Measurements from ENCODE around the gene MBD4. TPM values are rescaled to one million over a fixed set of nuclear protein-coding genes. Genes with fewer than 3 reads are reported as not detected.
"Not testable (repeated sequence)": the region's sequence is repeated elsewhere in the genome, so short reads cannot be mapped to it uniquely, and the experiment has no call there.

Gene MBD4
- total RNA-seq, 6 experiments from 2014 or later = 18.7 to 25.7 (median 21.8) TPM

DNA sequence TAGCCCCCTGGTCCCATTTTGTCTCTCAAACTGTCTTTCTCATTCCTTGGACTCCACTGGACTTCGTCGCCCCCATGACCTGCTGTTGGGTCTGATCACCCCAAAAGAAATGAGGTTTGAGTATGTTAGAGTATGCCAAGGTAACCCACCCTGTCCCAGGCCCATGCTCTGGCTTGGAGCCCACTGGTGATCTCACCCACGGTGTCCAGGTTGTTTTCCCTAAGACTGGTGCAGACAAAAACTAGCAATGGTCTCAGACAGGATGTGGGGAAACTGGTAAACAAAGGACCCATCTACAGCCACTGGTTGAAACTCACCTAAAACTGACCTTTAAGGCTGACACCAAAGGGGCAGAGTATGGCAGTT is 50.2 kb downstream of the MBD4 start:
- DNase-seq = no peak
- Mint-ChIP-seq H3K27ac (peak overlapping the region; percentile 98), H3K9me3 (no peaks in the 10 kb centered on the region), H3K4me3 (peak overlapping the region; percentile 78), H3K27me3 (ENCODE audit: insufficient read depth) (peaks cover 3% of the 10 kb centered on the region), H3K4me1 (ENCODE audit: low read depth) (peaks cover 65% of the 10 kb centered on the region), H3K36me3 (ENCODE audit: low read depth) (peaks cover 25% of the 10 kb centered on the region; the same call in 1 of the 2 replicates)
- TF ChIP-seq, protein P1, sequence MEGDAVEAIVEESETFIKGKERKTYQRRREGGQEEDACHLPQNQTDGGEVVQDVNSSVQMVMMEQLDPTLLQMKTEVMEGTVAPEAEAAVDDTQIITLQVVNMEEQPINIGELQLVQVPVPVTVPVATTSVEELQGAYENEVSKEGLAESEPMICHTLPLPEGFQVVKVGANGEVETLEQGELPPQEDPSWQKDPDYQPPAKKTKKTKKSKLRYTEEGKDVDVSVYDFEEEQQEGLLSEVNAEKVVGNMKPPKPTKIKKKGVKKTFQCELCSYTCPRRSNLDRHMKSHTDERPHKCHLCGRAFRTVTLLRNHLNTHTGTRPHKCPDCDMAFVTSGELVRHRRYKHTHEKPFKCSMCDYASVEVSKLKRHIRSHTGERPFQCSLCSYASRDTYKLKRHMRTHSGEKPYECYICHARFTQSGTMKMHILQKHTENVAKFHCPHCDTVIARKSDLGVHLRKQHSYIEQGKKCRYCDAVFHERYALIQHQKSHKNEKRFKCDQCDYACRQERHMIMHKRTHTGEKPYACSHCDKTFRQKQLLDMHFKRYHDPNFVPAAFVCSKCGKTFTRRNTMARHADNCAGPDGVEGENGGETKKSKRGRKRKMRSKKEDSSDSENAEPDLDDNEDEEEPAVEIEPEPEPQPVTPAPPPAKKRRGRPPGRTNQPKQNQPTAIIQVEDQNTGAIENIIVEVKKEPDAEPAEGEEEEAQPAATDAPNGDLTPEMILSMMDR (IDR thresholded peaks at IDR 0.05) = no peak

DNA sequence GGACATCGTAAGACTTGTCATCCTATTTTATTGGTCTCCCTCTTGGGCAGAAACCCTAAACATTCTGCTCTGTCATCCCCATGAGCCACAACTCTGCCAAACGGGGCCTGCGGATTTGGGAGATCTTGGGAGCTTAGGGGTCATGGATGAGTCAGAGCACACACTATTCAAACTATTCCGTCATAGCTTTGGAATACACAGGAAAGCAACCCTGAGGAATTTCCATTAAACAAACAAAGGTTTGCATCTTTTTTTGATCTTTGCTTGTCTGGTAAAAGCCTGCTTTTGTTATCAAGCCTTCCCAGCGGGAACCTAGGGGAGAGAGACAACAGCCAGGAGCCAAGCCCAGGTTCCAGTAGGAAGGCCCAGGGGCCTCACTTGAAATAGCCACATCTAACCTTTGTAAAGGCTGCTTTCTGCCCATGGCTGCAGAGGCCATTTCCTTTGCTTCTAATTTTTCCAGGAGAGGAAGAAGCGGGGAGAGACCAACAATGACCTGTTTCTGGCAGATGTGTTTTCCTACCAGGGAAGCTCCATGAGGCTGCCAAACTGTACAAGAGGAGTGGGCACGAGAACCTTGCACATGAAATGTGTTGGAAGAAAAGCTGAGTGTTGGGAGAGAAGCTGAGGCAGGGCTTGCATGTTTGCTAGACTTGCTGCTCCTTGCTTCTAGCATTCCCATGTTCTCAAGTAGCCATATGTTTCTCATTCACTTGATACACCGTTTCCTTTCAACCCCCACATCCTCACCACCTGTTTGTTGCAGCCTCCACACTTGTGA is 50.8 kb downstream of the MBD4 start:
- H3K27me3 Mint-ChIP-seq (ENCODE audit: insufficient read depth); H3K9me3 Mint-ChIP-seq: not testable (repeated sequence)
- peaks cover 60% of the 10 kb centered on the region for H3K4me1 Mint-ChIP-seq (ENCODE audit: low read depth)
- H3K27ac Mint-ChIP-seq = peak overlapping the region; percentile 98
- DNase-seq = peak; percentile 85
- peak overlapping the region; percentile 78 for H3K4me3 Mint-ChIP-seq
- H3K36me3 Mint-ChIP-seq (ENCODE audit: low read depth) = peaks cover 25% of the 10 kb centered on the region; the same call in 1 of the 2 replicates

DNA sequence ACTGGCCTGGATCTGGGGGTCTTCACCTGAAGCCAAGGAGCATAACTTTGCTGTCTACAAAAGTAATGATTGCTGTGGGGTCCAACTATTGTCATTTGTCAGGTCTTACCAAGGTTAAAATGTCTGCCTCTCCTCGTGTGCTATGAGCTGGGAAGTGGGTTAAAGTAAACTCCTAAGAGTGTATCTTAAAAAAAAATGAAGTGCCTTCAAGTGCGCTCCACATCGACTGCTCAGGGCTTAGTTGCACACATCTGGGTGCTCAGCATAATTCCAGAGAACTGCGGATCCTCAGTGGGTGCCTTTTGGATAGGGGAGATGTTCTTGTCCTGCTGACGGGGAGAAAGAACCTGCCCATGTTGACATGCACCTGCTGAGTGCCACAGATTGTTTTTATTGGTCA is 52.3 kb downstream of the MBD4 start:
- DNase-seq = no peak
- TF ChIP-seq, protein P1 (IDR thresholded peaks at IDR 0.05) = no peak
- no peaks in the 10 kb centered on the region for H3K9me3 Mint-ChIP-seq
- no peak overlapping the region for H3K4me3 Mint-ChIP-seq
- peaks cover 25% of the 10 kb centered on the region; the same call in 1 of the 2 replicates for H3K36me3 Mint-ChIP-seq (ENCODE audit: low read depth)
- peak overlapping the region; percentile 98 for H3K27ac Mint-ChIP-seq
- peaks cover 4% of the 10 kb centered on the region for H3K27me3 Mint-ChIP-seq (ENCODE audit: insufficient read depth)
- H3K4me1 Mint-ChIP-seq (ENCODE audit: low read depth) = peaks cover 50% of the 10 kb centered on the region

DNA sequence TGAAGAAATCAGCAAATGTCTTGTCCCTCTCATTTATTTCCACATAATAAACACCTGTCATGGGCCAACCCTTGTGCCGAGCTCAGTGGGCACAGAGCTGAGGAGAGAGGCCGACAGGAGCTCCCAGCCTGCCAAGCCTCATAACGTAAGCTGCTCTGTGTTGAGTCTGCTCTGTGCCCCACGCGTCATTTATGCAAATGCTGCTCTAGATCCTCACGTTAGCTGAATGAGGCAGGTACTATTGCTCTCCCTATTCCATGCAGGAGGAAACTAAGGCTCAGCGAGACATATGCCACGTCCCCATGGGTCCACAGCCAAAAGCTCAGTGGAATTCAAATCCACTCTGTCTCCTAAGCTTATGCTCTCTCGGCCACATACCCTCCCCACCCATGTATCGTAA is 52.8 kb downstream of the MBD4 start:
- H3K4me3 Mint-ChIP-seq = no peak overlapping the region
- H3K9me3 Mint-ChIP-seq = no peaks in the 10 kb centered on the region
- peaks cover 51% of the 10 kb centered on the region for H3K4me1 Mint-ChIP-seq (ENCODE audit: low read depth)
- peaks cover 4% of the 10 kb centered on the region for H3K27me3 Mint-ChIP-seq (ENCODE audit: insufficient read depth)
- TF ChIP-seq, protein P1 (IDR thresholded peaks at IDR 0.05) = no peak
- peak overlapping the region; percentile 98; the same call in 1 of the 2 replicates for H3K27ac Mint-ChIP-seq
- no peak for DNase-seq
- H3K36me3 Mint-ChIP-seq (ENCODE audit: low read depth) = peaks cover 25% of the 10 kb centered on the region; the same call in 1 of the 2 replicates

DNA sequence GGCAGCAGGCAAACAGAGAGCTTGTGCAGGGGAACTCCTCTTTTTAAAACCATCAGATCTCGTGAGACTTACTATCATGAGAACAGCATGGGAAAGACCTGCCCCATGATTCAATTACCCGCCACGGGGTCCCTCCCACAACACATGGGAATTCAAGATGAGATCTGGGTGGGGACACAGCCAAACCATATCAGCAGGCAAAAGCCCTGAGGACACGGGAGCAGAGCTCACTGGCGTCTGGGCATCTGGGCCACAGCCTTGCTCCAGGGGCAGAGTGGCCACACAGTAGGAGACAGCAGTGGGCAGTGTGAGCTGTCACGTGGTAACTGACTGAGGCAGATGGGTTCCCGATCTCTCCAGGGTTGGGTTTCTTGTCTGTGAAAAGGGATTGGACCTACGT is 54.2 kb downstream of the MBD4 start:
- H3K9me3 Mint-ChIP-seq; H3K4me3 Mint-ChIP-seq; H3K27me3 Mint-ChIP-seq (ENCODE audit: insufficient read depth); H3K27ac Mint-ChIP-seq: not testable (repeated sequence)
- Mint-ChIP-seq H3K4me1 (ENCODE audit: low read depth) (peaks cover 42% of the 10 kb centered on the region), H3K36me3 (ENCODE audit: low read depth) (peaks cover 16% of the 10 kb centered on the region; the same call in 1 of the 2 replicates)
- peak; percentile 16 for DNase-seq

DNA sequence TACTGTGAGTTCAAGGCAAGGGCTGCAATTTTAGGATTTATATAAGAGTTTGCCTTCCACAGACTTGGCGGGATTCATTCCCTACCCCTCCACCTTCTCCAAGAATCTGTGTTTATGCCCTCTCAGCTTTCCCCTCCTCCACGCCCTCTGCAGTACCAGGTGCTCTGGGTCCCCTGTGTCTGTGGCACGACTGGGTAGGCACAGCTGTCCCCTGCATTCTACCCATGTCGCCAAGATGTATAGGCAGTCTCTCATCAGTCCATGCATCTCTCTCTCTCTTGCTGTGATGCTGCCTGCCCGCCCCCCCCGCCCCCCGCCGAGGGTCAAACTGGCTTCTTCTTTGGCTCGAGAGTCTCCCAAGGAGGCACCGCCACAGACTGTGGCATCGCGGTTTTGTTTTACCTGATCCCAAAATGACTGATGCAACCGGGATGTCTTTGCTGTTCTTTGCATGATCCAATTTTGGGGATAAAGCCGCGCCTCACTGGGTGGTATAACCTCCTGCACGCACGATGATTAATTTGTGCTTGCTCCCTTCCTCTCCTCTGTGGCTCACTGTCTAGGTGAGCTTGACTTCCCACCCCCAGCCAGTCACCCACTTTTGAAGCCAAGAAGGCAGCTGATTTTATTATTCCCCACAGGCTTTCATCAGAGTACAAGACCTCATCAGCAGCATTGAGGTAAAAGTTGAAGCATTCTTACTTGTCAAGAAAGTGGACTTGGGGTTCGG is 55.0 kb downstream of the MBD4 start:
- Mint-ChIP-seq H3K4me3 (no peak overlapping the region), H3K27me3 (ENCODE audit: insufficient read depth) (peaks cover 2% of the 10 kb centered on the region; the same call in 1 of the 2 replicates), H3K4me1 (ENCODE audit: low read depth) (peaks cover 37% of the 10 kb centered on the region), H3K36me3 (ENCODE audit: low read depth) (peaks cover 21% of the 10 kb centered on the region), H3K27ac (no peak overlapping the region), H3K9me3 (peaks cover 5% of the 10 kb centered on the region; the same call in 1 of the 2 replicates)
- TF ChIP-seq, protein P1 (IDR thresholded peaks at IDR 0.05) = no peak
- DNase-seq = no peak

DNA sequence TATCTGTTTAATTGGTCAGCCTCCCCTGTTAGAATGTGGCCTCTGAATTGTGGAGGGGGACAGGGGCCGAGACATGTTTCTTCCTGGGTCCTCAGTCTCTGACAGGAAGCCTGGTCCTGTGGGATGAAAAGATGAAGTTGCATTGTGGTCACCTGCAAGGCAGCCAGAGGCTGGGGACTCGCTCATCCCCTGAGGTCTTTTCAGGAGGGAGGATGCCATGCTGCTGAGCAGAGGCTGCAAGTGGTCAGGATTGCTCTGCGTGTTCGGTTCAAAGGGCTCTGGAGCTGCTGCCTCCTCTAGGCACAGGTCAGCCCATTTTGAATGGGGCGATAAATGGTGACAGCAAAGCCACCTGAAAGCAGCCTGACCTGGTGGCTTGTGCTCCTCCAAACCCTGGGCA is 55.6 kb downstream of the MBD4 start:
- not testable (repeated sequence) for DNase-seq; H3K4me3 Mint-ChIP-seq; H3K9me3 Mint-ChIP-seq; H3K27me3 Mint-ChIP-seq (ENCODE audit: insufficient read depth); H3K27ac Mint-ChIP-seq
- peaks cover 31% of the 10 kb centered on the region for H3K4me1 Mint-ChIP-seq (ENCODE audit: low read depth)
- peaks cover 22% of the 10 kb centered on the region for H3K36me3 Mint-ChIP-seq (ENCODE audit: low read depth)

Measured in HFFc6 (cell line).